ENCODE measurements around the gene VAT1L. TPM values are rescaled to one million over a fixed set of nuclear protein-coding genes. Genes with fewer than 3 reads are reported as not detected.

Gene VAT1L
- total RNA-seq, 1 experiment from 2014 or later, result 0.10 TPM

DNA sequence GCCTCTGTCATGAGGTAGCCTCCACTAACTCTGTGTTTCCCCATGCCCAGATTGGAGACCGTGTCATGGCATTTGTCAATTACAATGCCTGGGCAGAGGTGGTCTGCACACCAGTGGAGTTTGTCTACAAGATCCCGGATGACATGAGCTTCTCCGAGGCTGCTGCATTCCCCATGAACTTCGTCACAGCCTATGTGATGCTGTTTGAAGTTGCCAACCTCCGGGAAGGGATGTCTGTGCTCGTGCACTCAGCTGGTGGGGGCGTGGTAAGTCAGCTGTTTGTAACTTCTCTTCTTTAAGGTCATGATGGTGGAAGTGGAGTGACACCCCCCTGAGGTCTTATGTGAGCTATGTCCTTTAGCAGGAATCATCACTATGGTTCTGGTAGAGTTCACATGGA lies 36.8 kb downstream of the VAT1L start:
- Histone ChIP-seq H3K9me2 (ENCODE audit: insufficient read depth) (no peaks in the 10 kb centered on the region), H3K27me3 (ENCODE audit: insufficient read depth, low read length) (peaks cover 70% of the 10 kb centered on the region), H3K4me3 (replicated peaks in 1 of 2; ENCODE audit: low read depth in 1 of 2, low read length in 2 of 2) (no peak overlapping the region), H3K36me3 (ENCODE audit: control insufficient read depth in 1 of 2, insufficient read depth in 2 of 2, low read length in 2 of 2) (no peaks in the 10 kb centered on the region), H3K4me2 (ENCODE audit: low read length) (no peak overlapping the region), H3K79me2 (ENCODE audit: insufficient read depth, low read length) (no peaks in the 10 kb centered on the region), H2AFZ (ENCODE audit: low read depth, low read length, poor library complexity, severe bottlenecking) (no peak overlapping the region), H4K20me1 (ENCODE audit: insufficient read depth) (no peaks in the 10 kb centered on the region), H3K9ac (ENCODE audit: low read length) (no peak overlapping the region), H3K4me1 (ENCODE audit: control insufficient read depth in 1 of 2, insufficient read depth in 2 of 2, low read length in 2 of 2) (no peaks in the 10 kb centered on the region), H3K27ac (ENCODE audit: low read depth, low read length) (no peak overlapping the region), H3K9me3 (ENCODE audit: control insufficient read depth in 1 of 2, insufficient read depth in 1 of 2, low read depth in 1 of 2, low read length in 2 of 2) (no peaks in the 10 kb centered on the region)
- intact Hi-C loops (cut with micrococcal nuclease), result no loop called here
- no TSS peak for BruUV-seq (replicated peaks)
- ATAC-seq, result no peak
- ChIA-PET POLR2A (interaction anchor here (0.7 kb wide), 1 partner anchor 202 kb away, joined by 3 read pairs; no protein-coding TSS in a partner anchor), RAD21 (ENCODE audit: low non-redundant PET in 1 of 2, low total read pairs in 2 of 2, uncharacterized antibody in 2 of 2, unreplicated experiment in 2 of 2) (no interaction called here), CTCF (no interaction called here)
- DNase-seq (ENCODE audit: low read depth, low spot score), result no peak
- TF ChIP-seq ELF1 (IDR thresholded peaks at IDR 0.05; ENCODE audit: borderline replicate concordance, low read depth) (no peak), CBX3 (IDR thresholded peaks at IDR 0.05; ENCODE audit: low read depth) (no peak), SP1 (IDR thresholded peaks at IDR 0.05; ENCODE audit: low read depth) (no peak), TCF7L2 (IDR thresholded peaks at IDR 0.05; ENCODE audit: borderline replicate concordance, extremely low read depth, insufficient read depth, insufficient read length) (no peak), JUND (IDR thresholded peaks at IDR 0.05) (no peak), ZNF274 (IDR thresholded peaks at IDR 0.05; ENCODE audit: low read depth, low read length) (no peak), ZFX (IDR thresholded peaks at IDR 0.05) (no peak), FOSL1 (IDR thresholded peaks at IDR 0.05; ENCODE audit: low read depth) (no peak), EZH2phosphoT487 (IDR thresholded peaks at IDR 0.05; ENCODE audit: borderline replicate concordance) (no peak), MAX (IDR thresholded peaks at IDR 0.05) (no peak), SRF (IDR thresholded peaks at IDR 0.05; ENCODE audit: low read depth) (no peak), EGR1 (IDR thresholded peaks at IDR 0.05; ENCODE audit: low read depth) (no peak), SIN3A (IDR thresholded peaks at IDR 0.05; ENCODE audit: low read depth) (no peak), EZH2 (IDR thresholded peaks at IDR 0.05) (no peak), POLR2AphosphoS5 (IDR thresholded peaks at IDR 0.05; ENCODE audit: low read depth, low read length) (no peak)
- TF ChIP-seq, protein P1, sequence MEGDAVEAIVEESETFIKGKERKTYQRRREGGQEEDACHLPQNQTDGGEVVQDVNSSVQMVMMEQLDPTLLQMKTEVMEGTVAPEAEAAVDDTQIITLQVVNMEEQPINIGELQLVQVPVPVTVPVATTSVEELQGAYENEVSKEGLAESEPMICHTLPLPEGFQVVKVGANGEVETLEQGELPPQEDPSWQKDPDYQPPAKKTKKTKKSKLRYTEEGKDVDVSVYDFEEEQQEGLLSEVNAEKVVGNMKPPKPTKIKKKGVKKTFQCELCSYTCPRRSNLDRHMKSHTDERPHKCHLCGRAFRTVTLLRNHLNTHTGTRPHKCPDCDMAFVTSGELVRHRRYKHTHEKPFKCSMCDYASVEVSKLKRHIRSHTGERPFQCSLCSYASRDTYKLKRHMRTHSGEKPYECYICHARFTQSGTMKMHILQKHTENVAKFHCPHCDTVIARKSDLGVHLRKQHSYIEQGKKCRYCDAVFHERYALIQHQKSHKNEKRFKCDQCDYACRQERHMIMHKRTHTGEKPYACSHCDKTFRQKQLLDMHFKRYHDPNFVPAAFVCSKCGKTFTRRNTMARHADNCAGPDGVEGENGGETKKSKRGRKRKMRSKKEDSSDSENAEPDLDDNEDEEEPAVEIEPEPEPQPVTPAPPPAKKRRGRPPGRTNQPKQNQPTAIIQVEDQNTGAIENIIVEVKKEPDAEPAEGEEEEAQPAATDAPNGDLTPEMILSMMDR (IDR thresholded peaks at IDR 0.05 in 2 of 3, conservative IDR thresholded peaks at IDR 0.05 in 1 of 3; ENCODE audit: borderline replicate concordance in 1 of 3, insufficient read depth in 1 of 3, low read depth in 2 of 3, low read length in 2 of 3), result no peak
- TF ChIP-seq, protein P2, sequence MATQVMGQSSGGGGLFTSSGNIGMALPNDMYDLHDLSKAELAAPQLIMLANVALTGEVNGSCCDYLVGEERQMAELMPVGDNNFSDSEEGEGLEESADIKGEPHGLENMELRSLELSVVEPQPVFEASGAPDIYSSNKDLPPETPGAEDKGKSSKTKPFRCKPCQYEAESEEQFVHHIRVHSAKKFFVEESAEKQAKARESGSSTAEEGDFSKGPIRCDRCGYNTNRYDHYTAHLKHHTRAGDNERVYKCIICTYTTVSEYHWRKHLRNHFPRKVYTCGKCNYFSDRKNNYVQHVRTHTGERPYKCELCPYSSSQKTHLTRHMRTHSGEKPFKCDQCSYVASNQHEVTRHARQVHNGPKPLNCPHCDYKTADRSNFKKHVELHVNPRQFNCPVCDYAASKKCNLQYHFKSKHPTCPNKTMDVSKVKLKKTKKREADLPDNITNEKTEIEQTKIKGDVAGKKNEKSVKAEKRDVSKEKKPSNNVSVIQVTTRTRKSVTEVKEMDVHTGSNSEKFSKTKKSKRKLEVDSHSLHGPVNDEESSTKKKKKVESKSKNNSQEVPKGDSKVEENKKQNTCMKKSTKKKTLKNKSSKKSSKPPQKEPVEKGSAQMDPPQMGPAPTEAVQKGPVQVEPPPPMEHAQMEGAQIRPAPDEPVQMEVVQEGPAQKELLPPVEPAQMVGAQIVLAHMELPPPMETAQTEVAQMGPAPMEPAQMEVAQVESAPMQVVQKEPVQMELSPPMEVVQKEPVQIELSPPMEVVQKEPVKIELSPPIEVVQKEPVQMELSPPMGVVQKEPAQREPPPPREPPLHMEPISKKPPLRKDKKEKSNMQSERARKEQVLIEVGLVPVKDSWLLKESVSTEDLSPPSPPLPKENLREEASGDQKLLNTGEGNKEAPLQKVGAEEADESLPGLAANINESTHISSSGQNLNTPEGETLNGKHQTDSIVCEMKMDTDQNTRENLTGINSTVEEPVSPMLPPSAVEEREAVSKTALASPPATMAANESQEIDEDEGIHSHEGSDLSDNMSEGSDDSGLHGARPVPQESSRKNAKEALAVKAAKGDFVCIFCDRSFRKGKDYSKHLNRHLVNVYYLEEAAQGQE (IDR thresholded peaks at IDR 0.05; ENCODE audit: low read depth), result no peak
- TF ChIP-seq, protein P3, sequence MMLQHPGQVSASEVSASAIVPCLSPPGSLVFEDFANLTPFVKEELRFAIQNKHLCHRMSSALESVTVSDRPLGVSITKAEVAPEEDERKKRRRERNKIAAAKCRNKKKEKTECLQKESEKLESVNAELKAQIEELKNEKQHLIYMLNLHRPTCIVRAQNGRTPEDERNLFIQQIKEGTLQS (IDR thresholded peaks at IDR 0.05), result no peak
